Measurements from ENCODE around the gene CLPX. TPM values are rescaled to one million over a fixed set of nuclear protein-coding genes. Genes with fewer than 3 reads are reported as not detected.
"Not testable (repeated sequence)": the region's sequence is repeated elsewhere in the genome, so short reads cannot be mapped to it uniquely, and the experiment has no call there.

Gene CLPX
- 10 to 100 TPM; 56.7 to 75.9 (median 70.6) TPM for polyA plus RNA-seq (ENCODE audit: insufficient read length in 4 of 4)

DNA sequence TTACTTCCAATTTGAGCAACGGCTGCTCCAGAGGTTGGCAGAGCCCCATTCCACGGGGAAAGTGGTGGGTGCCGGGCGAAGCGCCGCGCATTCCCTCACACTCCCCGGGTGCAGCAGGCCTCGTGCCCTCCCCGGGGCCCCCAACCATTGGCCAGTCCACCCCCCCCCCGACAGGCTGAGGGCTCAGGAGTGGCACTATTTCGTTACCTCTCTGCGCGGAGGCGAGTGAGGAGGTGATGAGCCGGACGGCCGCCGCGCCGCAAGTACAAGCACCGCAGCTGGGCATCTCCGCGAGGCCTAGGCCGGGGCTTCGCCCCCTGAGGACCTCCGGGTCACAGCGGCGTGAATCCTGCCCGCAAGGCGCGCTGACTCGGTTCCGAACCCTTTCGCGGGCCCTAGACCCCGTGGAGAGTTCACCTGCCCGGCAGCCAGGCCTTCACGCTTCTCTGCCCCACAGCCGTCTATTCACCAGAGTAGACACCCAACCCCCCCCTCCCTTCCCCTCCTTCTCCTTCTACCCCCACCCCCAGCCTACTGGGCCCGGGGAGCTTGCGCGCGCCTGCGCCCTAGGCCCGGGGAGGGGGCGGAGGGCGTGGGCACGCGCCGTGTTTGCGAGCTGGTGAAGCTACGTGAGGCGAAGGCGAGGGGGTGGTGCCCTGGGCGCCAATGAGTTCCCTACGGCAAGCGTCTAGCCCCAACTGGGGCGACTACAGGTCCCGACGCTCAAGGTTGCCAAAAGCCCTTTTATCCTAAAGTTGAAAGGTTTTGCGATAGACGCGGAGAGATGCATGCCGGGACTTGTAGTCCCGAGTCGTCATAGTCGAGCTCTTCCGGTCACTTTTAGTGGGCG is at the start of gene CLPX:
Gene CLPX (minus strand): TSS at position 475 of the 850 bp plus-strand sequence. CDS start 189 bp downstream, at position 286.
- DNase-seq (ENCODE audit: low read depth in 4 of 4, low spot score in 3 of 4): peak; percentile 84 to 94 (median 88)

DNA sequence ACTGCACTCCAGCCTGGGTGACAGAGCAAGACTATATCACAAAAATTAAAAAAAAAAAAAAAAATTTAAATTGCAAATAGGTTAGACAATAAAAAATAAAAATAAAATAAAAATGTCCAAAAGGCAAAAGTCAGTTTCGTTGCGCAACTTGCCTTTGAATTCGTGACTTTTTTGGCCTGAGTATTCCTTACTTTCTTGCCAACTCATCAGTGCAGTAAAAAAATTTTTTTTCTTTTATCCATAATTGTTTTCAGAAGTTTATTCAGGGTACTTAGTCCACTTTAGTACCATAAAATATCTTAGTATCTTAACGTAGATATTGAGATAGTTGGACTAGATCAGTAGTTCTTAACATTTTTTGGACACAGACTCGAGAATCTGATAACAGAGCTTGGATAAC is 48.6 kb upstream of the CLPX start:
- no peak for DNase-seq (ENCODE audit: low read depth in 4 of 4, low spot score in 3 of 4)

DNA sequence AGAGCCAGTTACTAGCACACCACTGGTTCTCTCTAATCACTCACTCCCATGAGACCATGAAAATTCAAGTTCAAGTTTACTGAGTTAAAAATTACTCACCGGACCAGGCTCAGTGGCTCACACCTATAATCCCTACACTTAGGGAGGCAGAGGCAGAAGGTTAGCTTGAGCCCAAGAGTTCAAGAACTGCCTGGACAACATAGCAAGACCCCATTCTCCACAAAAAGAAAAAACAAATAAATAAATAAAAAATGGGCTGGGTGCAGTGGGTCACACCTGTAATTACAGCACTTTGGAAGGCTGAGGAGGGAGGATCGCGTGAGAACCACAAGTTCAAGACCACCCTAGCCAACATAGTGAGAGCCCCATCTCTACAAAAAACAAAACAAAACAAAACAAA is 47.4 kb upstream of the CLPX start:
- no peak for DNase-seq (ENCODE audit: low read depth in 4 of 4, low spot score in 3 of 4)

DNA sequence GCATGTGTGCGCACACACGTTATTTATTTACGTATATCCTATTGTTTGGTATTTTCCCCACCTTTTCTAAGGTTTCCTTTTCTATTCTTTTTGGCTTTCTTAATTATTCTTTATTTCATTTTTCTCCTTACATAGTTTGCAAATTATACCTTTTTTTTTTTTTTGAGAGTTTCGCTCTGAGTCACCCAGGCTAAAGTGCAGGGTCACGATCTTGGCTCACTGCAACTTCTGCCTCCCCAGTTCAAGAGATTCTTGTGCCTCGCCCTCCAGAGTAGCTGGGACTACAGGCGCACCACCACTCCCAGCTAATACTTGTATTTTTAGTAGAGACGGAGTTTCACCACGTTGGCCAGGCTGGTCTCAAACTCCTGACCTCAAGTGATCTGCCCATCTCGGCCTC is 46.2 kb upstream of the CLPX start:
- no peak for DNase-seq (ENCODE audit: low read depth in 4 of 4, low spot score in 3 of 4)

DNA sequence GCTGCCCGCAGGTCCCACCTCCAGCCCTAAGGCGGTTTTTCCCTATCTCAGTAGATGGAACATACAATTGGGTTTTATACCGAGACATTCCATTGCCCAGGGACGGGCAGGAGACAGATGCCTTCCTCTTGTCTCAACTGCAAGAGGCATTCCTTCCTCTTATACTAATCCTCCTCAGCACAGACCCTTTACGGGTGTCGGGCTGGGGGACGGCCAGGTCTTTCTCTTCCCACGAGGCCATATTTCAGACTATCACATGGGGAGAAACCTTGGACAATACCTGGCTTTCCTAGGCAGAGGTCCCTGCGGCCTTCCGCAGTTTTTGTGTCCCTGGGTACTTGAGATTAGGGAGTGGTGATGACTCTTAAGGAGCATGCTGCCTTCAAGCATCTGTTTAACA is 41.8 kb upstream of the CLPX start:
- not testable (repeated sequence) for DNase-seq (ENCODE audit: low read depth in 4 of 4, low spot score in 3 of 4)

DNA sequence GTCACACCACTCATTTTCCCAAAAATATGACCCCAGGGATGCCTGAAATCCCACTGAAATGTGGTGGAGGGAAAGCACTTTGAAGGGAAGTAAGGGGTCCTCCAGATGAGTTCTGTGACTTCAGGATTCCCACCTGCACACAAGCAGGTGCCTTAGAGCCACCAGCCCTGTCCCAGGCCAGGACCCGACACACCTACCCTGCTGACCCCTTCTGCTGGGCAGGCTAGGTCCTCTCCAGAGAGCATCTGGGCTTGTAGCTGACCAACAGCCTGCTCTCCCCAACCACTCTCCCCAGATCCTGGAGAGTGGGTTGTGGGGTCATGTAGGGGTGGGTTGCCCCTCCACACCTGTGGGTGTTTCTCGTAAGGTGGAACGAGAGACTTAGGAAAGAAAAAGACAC is 41.1 kb upstream of the CLPX start:
- no peak for DNase-seq (ENCODE audit: low read depth in 4 of 4, low spot score in 3 of 4)

DNA sequence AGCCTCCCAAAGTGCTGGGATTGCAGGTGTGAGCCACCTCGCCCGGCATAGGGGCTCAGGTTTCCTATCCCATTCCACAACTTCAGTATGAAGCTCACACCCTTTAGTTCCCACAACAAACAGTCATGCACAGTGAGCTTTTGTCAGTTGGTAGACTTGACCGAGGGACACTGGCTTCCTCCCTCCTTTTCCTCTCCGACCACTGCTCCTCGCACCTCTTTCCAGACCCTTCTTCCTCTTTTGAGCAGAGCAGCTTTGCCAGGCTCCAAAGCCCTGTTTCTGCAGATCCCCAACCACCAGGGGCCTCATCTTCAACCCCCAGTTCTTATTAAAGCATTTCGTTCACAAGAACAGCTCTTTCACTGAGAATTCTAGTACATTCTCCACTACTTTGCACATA is 38.9 kb upstream of the CLPX start:
- DNase-seq (ENCODE audit: low read depth in 4 of 4, low spot score in 3 of 4): no peak

DNA sequence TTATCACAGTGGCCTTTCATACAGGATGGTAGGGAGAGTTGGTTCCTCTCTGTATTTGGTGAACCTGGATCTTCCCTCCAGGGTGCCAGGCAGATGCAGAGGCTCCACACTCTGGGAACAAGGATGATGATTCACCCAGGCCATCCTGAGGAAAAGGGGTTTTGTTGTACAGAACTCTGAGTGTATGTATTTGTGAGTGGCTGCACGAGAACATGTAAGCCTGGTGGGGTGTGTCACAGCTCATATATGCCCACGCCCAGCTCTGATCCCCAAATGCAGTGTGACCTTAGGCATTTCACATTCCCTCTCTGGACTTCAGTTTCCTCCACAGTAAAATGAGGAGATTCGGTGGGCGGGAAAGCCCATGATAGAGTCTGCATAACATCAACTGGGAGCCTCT is 37.7 kb upstream of the CLPX start:
- no peak for DNase-seq (ENCODE audit: low read depth in 4 of 4, low spot score in 3 of 4)

DNA sequence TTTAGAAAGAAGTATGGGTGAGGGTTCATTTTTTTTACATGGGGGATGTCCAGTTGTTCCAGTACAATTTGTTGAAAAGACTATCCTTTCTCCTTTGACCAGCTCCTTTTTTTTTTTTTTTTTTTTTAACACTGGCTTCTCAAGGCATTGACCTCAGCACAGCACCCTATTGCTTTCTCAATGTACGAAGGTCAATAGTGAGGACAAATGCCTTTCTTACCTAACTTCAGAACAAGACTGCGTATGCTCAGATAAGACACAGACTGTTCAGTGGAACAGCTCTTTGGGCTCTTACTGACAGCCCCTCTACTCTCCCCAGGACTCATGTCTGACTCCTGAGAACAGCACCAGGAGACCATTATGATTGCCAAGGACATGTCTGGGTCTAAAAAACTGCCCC is 36.6 kb upstream of the CLPX start:
- no peak for DNase-seq (ENCODE audit: low read depth in 4 of 4, low spot score in 3 of 4)

DNA sequence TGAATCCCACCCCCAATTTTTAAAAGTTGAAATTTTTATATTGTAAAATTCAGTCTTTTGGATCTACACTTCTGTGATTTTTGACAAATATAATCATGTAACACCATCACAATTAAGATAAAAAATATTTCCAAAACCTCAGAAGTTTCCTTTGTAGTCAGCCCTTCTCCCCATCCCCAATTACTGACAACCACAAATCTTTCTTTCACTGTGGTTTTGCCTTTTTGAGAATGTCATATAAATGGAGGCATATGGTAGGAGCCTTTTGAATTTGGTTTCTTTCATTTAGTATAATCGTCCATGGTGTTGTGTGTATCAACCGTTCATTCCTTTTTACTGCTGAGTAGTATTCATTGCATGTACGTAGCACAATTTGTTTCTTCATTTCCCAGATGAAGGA is 34.0 kb upstream of the CLPX start:
- DNase-seq (ENCODE audit: low read depth in 4 of 4, low spot score in 3 of 4): no peak

DNA sequence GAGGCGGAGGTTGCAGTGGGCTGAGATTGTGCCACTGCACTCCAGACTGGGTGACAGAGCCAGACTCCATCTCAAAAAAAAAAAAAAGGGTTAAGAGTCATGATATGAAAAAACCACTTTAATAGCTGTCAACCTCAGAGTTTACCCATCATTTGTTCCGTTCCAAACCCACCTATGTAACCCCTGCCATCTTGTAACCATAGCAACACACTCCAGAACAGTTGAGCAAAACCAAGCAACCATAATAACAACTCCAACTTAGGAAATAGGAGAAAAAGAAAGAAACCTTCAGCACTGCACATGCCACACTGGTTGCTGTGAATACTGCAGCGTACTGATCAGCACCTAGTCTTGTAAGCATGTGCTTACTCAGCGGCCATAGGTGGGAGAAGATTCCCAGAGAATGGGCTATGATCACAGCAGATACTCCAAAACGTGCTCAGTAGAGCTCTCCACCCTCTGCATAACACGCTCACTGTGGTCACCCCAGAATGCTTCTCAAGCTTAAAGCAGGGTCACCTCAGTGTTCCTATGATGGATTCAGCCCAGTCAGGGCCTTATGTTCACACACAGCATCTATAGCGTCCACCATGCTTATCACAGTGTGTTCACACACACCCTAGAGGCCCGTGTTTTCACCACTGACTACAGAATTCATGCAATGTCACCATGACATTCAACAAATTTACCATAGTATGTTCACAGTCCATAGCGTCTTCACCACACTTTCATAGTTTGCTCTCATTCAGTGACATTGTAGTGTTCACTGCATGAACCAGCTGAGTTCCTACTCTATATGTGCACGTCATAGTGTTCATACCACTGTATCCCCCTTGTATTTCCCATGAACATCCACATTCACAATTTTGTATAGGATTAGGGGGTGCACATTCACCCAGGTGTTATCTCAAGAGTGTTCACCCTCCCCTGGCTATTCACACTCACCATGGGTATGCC is 32.7 kb upstream of the CLPX start:
- no peak for DNase-seq (ENCODE audit: low read depth in 4 of 4, low spot score in 3 of 4)

DNA sequence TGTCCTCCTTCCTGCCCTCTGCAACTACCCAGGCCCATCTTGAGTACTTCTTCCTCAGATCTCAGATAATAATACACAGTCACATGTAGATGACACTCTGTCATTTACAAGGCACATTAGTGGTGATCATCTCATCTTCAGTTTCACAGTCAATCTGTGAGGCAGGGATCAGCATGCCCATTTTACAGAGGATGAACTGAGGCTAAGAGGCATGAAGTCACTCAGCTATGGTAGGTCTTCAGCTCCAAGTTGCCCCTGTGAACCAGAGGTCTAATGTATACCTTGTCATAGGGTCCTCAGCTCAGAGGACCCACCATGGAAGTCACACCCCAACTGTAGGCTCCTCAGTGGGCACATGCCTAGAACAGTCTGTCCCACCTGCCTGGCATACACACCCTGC is 30.4 kb upstream of the CLPX start:
- no peak for DNase-seq (ENCODE audit: low read depth in 4 of 4, low spot score in 3 of 4)

DNA sequence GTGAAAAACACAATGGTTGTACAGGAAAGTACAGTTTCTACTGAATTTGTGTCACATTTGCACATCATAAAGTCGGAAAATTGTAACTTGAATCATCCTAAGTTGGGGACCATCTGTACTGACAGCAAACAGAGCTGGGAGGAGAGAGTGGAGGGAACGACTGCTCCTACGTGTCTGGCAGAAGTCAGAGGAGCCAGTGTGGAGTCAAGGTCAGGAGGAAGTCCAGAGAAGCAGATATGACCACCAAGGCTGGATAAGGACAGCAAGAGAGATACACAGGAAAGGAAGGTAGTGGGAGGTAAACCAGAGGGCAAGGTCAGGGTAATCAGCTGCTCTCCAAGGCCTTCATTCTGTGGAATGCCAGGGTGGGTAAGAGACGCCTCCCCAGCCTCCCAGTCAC is 28.9 kb upstream of the CLPX start:
- DNase-seq (ENCODE audit: low read depth in 4 of 4, low spot score in 3 of 4): no peak

DNA sequence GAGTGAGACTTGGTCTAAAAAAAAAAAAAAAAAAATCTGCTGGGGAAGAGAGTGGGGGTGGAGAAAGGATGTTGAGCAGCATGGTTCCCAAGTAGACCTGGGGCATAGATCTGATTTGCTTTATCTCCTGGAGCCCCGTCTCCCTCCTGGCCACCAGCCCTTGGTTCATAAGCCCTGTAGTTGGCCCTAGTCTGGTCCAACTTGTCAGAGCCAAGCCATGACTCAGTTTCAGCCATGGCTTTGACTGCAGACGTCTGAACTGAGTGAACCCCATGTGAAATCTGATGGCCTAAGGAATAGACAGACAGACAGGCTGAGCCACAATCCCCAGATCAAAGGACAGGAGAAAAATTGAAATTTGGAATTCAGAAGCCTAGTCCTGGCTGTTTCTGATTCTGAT is 28.1 kb upstream of the CLPX start:
- no peak for DNase-seq (ENCODE audit: low read depth in 4 of 4, low spot score in 3 of 4)

DNA sequence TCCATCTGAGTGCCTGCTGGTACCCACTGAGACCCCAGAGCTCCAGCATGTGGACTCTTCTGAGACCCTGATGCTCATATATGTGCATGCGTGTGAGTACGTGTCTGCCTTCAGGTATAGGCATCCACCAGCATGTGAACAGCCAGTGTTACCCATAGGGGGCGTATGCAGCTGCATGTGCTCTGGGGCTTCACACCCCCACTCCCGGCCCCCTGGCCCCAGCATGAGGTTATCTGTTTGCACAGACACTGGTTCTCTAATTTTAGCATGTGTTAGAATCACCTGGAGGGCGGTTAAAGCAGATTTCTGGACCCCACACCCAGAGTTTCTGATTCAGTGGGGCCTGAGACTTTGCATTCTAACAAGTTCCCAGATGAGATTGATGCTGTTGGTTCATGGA is 27.0 kb upstream of the CLPX start:
- DNase-seq (ENCODE audit: low read depth in 4 of 4, low spot score in 3 of 4): no peak

DNA sequence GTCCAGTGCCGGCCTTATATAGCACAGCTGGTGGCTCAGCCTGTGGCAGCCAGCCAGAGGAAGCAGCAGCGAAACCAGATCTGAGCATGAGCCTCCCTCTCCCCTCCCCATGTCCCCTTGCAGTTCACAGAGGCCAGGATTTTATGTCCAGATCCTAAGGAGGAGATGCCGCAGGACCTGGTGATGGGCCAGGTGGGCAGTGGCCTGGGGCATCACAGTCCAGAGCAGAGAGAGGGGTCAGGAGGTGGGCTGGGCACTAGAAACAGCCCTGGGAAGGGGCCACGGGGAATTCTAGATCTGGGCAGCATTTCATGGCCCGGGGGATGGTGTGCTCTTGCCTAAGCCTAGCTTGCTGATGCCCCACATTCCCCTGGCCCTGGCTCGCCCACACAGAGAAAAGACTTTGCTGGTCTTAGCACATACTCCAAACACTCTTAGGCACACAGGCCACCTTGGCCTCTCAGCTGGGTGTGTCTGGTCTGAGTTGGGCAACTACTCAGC is 26.4 kb upstream of the CLPX start:
- DNase-seq (ENCODE audit: low read depth in 4 of 4, low spot score in 3 of 4): peak; percentile 51 to 72 (median 68)

DNA sequence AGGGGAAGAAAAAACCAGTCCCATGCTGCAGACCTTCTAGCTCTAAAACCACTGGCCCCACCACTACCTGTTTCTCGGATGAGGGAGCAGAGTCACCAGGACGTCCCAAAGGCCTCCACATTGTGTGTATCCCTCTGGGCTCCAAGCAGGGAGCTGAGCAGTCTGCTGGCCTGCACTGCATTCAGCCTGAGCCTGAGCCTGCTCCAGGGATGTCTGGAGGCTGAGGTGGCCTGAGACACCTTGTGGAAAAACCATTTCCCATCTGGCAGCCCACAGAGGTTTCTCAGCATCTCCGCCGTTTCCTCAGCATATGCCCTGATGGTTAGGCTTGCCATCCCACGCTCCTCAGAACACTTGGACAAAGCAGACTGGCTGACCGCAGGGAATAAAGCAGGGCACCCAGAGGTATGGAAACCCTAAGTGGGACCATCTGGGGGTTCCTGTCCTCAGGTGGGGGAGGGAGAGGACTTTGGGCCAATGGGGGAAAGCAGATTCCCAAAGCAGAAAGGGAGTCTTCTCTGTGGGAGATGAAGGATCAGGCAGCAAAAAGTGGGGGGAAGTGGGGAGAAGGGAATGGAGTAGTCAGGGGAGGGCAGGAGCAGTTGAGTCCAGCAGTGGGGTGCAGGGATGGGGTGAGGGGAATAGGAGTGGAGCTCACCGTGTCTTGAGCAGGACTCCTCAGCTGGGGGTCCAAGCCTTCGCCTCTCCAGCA is 25.8 kb upstream of the CLPX start, which contains the start of gene CILP:
Gene CILP (minus strand): TSS at position 704 of the 712 bp plus-strand sequence. CDS start 1,718 bp downstream, outside the sequence.
- DNase-seq (ENCODE audit: low read depth in 4 of 4, low spot score in 3 of 4): no peak

DNA sequence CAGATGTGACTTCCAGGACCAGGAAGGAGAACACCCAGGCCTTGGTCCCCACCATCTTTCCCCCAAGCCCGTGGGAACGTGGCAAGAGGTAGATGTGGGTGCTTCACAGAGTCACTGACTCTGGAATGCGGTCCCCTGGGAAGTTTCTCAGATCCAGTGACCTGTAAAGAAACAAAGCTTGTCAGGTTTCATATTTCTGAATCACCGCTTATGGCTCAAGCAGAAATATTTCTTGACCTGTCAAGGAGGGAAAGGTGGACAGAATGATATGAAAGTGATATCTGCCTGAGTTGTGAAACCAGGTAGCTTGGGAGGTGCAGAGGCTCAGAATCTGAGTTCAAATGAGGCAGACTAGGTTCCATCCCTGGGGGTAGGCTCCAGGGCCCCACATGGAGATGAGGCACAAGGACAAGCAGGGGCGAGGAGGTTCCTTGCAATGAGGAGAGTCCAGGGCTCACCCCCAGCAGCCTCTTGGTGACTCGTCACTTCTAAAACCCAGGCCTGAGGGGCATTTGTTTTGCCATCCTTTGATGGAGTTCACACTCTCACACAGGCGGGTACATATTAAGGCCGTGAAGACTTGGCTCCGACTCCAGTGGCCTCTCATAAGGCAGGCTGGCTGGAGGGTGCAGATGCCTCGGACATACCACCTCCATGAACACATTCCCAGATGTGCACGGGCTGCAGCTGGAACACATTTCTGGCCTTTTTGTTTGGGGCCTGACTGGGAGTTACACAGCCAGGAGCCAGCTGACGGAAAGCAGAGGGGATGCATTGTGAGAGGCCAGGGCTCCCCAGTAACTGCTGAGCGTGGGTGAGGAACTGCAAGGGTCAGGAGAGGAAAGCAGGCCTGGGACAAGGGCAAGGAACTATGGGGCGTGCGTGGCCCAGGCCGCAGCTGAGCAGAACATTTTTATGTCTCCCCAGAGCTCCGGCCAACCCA is 24.8 kb upstream of the CLPX start:
- DNase-seq (ENCODE audit: low read depth in 4 of 4, low spot score in 3 of 4): no peak

DNA sequence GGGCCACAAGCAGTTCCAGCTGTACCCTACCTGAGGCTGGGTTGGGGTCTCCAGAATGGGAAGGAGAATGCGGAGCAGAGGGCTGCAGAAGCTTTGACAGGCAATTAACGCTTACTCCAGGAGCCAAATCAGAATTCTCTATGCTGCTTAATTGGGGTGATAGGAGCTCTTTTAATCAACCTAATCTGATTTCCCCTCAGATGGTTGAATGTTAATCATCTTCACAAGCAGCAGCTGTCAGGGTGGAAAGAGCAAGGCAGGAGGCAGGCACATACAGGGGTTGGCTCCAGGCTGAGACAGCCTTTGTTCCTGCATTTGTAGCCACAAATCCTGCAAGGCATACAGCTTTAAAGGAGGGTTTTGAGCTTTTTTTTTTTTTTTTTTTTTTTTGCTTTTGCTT is 23.5 kb upstream of the CLPX start:
- DNase-seq (ENCODE audit: low read depth in 4 of 4, low spot score in 3 of 4): no peak

All from right renal pelvis (tissue), 4 donors.